Stimulated activated CD4-positive, alpha-beta T cell treated with anti-CD3 and anti-CD28 coated beads, Interleukin-2, amount 100 ng/mL, for 24 hours (primary cell): ENCODE data around the gene PCGF1.

ENCODE experiments used
- DNase-seq, 2 donors: peaks; one replicate each; pipeline ENCODE4 v3.0.0-alpha.2; 2020

PCGF1 gene

GRCh38 chr2:74507145-74507925 is at the start of gene PCGF1:
TSS of gene PCGF1 (minus strand) at chr2:74507695. CDS start at chr2:74507668, 27 bp downstream.
- peak; percentile 99 to 100 for DNase-seq

GRCh38 chr2:74556831-74557370 is 49.4 kb upstream of the PCGF1 start:
- no peak for DNase-seq

- no peak for DNase-seq
Observed at GRCh38 chr2:74556159-74556558, 48.7 kb upstream of the PCGF1 start.

GRCh38 chr2:74555610-74556103 is 48.2 kb upstream of the PCGF1 start:
- DNase-seq = no peak

GRCh38 chr2:74554820-74555531 is 47.5 kb upstream of the PCGF1 start:
- peak; percentile 55 to 62 for DNase-seq

DNA sequence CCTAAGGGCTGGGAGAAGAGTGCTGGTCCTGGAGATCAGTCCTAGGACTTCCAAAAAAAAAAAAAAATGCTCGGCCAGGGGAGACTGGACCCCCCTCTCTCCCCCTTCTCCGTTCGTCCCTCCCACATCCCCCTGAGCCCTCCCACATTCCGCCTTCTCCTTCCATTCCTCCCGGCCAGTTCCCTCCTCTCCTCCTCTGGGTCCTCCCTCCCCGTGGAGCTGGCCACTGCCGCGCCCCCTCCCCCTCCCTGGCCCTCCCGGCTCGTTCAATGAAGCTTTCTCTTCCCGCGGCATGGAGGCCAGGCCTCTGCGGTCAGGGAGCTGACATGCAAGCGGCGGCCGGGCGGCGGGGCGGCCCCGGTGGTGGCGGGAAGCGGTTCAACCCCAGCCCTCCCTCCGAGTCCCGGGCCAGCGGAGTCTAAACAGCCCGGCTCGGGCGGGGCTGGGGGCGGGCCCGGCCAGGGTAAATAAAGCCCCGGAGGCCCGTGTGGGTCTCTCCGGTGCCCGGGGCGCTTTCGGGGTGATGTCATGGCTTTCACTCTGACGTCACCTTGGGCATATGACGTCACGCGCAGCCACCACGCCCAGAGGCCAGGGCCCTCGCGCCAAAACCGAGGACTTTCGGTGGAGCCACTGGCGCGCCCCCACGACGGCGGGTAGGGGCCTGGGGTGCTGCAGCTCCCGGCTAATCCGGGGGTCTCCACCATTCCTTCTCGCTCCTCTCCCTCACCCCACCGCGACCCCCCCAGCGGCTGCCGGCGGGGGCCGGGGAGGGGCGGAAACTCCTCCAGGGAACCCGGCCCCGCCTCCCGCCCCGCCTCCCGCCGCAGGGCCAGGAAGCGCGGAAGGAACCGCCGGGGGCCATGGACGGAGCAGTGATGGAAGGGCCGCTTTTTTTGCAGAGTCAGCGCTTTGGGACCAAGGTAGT is 46.7 kb upstream of the PCGF1 start, which contains the start of the genes DOK1 and LOXL3:
DOK1 (plus strand) TSS at position 829 of the 928 bp plus-strand sequence; CDS start at position 864, 35 bp downstream.
LOXL3 (minus strand) TSS at position 51 of the 928 bp plus-strand sequence. CDS start 1,308 bp downstream, outside the sequence.
- peak; percentile 88 to 90 for DNase-seq

GRCh38 chr2:74552914-74553811 is 45.7 kb upstream of the PCGF1 start:
- DNase-seq = no peak

- DNase-seq = no peak
Observed at GRCh38 chr2:74551942-74552913, 44.7 kb upstream of the PCGF1 start.

DNA sequence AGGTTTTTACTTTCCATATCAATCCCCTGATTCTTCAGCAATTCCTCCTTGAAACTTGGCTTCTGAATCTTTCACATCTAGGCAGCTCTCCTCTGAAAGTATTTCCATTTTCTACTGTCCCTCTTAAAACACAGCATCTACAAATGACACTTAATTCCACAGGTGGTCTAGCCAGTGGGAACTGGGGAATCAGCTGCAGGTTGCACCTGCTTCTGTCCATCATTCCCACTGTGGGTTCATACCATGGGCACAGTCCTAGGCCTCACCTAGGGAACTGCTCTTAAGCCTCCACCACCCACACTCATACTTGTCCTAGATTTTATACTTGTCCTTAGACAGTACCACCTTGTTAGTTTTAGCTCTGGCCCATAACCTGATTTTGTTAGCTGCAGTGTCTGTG is 44.0 kb upstream of the PCGF1 start:
- no peak for DNase-seq

- DNase-seq = no peak
Observed at GRCh38 chr2:74550231-74550630, 42.7 kb upstream of the PCGF1 start.

- DNase-seq = peak in 1 of 2 donors; percentile 58
Observed at GRCh38 chr2:74548900-74549826, 41.7 kb upstream of the PCGF1 start.

GRCh38 chr2:74548285-74548899 is 40.9 kb upstream of the PCGF1 start:
- no peak for DNase-seq

DNA sequence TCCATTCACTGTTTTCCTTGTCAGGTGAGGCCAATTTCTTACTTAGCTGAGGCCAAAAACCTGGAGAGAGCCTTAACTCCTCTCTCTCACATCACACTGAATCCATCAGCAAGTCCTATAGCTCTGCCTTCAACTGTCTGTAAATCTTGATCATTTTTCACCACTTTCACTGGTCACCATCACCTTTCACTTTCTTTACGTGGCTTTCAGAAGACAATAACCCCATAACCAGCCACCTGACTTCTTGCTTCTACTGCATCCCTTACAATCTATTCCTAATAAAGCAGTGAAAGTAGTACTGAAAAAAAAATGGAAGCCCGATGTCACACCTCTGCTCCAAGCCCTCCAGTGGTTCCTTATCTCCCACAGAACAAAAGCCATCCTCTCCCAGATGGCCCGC is 38.5 kb upstream of the PCGF1 start:
- DNase-seq = no peak

GRCh38 chr2:74544634-74545033 is 37.1 kb upstream of the PCGF1 start:
- DNase-seq = no peak

DNA sequence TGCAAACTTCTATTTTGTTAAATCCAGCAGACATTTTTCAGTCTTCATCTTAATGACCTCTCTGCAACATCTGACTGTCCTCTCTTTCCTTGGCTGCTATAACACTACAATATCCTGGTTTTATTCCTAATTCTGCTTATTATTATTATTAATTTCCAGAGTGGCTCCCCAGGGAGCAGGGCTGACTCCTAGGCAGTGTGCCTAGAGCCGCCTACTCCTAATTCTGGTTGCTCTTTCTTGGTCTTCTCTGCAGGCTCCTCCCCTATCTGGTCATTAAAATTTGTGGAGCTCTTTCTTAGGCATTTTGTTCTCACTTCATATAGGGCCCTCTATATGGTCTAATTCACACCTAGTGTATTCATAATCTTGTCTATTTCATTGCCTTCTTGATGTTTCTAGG is 35.5 kb upstream of the PCGF1 start:
- DNase-seq = no peak

DNA sequence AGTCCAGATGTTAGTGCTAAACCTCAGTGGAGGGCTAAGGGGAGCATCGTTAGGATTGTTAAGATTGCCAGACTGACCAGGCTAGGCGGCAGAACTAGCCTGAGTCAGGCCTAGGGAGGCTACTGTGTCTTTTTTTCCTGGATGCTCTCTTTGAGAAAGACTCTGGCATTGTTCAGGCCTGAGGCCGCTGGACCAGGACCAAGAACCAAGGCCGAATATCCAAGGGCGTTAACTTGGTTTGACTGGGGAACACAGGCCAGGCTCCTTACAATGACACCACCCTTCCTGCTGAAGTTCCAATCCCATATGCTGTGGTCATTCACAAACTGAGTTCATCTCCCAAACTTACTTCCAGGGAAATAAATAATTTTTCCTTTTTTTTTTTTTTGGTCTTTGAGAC is 32.8 kb upstream of the PCGF1 start:
- no peak for DNase-seq

GRCh38 chr2:74538881-74539339 is 31.4 kb upstream of the PCGF1 start:
- no peak for DNase-seq

- DNase-seq = no peak
Observed at GRCh38 chr2:74537140-74537539, 29.6 kb upstream of the PCGF1 start.
